ENCODE results near the gene PDE11A.

- TF ChIP-seq CTCF (IDR thresholded peaks at IDR 0.05) (no peak), ZFP36 (IDR thresholded peaks at IDR 0.05; ENCODE audit: borderline replicate concordance, partially characterized antibody) (no peak), MYC (IDR thresholded peaks at IDR 0.05; ENCODE audit: borderline replicate concordance, low read length) (no peak), POLR2A (IDR thresholded peaks at IDR 0.05; ENCODE audit: low read length) (no peak), RCOR1 (IDR thresholded peaks at IDR 0.05; ENCODE audit: low read depth, low read length) (no peak), EP300 (IDR thresholded peaks at IDR 0.05) (no peak), REST (IDR thresholded peaks at IDR 0.05) (no peak), RAD21 (conservative IDR thresholded peaks at IDR 0.05 in 1 of 2, IDR thresholded peaks at IDR 0.05 in 1 of 2) (no peak), MAZ (IDR thresholded peaks at IDR 0.05; ENCODE audit: borderline replicate concordance, low read depth, low read length) (no peak), SMC3 (IDR thresholded peaks at IDR 0.05) (no peak), RARB (CRISPR knock-in tag; IDR thresholded peaks at IDR 0.05) (no peak), RFX5 (IDR thresholded peaks at IDR 0.05) (no peak)
Measured at GRCh38 chr2:178075006-178075326, 2.4 kb upstream of the PDE11A start.

Data from A549 (cell line).